Measurements from ENCODE around the gene HMOX2.

Gene HMOX2, protein sequence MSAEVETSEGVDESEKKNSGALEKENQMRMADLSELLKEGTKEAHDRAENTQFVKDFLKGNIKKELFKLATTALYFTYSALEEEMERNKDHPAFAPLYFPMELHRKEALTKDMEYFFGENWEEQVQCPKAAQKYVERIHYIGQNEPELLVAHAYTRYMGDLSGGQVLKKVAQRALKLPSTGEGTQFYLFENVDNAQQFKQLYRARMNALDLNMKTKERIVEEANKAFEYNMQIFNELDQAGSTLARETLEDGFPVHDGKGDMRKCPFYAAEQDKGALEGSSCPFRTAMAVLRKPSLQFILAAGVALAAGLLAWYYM

DNA sequence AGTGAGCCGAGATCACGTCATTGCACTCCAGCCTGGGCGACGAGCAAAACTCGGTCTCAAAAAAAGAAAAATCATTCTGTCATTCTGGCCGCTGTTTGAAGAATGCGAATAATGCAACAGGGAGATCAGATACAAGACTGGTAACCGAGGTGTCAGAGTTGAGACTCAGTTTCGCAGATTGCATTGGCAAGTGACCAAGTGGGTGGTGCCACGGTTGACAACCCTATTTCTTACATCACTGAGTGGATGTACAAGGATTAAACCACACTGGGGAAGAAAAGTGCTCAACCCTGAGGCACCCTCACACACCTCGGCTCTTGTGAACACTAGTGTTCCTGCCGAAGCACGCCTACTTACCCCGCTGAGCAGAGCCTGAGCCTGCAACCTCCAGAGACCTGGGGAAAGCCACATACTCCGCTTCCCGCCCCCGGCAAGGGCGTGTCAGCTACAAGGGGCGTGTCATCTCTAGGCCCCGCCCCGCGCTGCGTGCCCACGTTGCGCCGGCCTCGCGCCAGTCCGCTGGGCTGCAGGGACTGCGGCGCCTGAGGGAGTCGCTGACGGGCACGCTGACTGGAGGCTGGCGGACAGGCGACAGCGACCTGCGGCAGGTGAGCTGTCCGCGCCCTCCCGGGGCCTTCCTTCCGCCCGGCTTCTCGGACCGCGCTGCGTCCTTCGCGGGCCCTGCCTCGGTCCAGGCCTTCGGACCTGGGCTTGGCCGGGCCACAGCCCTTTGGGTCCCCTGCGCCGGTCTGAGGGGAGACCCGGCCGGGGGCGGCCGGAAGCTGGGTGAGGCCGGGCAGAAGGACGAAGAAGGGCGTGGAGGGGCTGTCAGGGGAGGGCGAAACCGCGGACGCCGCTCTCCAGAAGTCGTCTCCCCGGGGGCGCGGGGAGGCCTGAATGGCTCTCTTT lies at the start of gene HMOX2:
Gene HMOX2, plus strand, starts transcription at position 519 of the 909 bp plus-strand sequence. CDS start 29,127 bp downstream, outside the sequence.
- Histone ChIP-seq H3K9me3 (ENCODE audit: control insufficient read depth, insufficient read depth, low read length) (no peaks in the 10 kb centered on the region), H3K36me3 (ENCODE audit: control insufficient read depth, insufficient read depth, low read length) (no peaks in the 10 kb centered on the region), H3K4me1 (ENCODE audit: control insufficient read depth, insufficient read depth, low read length) (peaks cover 7% of the 10 kb centered on the region), H3K9ac (ENCODE audit: low read depth, low read length) (peak within 1 kb of the TSS; percentile 47), H3K27me3 (ENCODE audit: control insufficient read depth, insufficient read depth, low read length) (no peaks in the 10 kb centered on the region), H3K4me3 (ENCODE audit: low read depth, low read length) (peak within 1 kb of the TSS; percentile 77)

DNA sequence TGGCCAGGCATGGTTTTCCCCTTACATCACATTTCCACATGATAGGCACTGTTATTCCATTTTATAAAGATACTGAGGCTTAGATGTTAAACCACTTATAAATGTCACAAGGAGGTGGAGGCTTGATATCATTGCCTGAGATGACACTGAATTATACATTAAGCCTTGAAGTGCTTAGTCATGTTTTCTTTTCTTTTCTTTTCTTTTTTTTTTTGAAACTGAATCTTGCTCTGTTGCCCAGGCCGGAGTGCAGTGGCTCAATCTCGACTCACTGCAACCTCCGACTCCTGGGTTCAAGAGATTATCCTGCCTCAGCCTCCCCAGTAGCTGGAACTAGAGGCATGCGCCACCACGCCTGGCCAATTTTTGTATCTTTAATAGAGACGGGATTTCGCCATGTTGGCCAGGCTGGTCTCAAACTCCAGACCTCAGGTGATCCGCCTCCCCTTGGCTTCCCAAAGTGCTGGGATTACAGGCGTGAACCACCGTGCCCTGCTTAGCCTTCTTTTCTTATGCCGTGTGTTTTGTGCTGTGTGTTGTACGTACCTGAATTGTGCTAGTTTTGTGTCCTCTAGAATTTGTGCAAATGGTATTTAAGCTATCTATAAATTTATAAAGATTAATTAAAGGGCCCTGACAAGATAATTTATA lies 49.4 kb upstream of the HMOX2 start:
- H3K36me3 ChIP-seq (ENCODE audit: control insufficient read depth, insufficient read depth, low read length): peaks cover 2% of the 10 kb centered on the region
- no peaks in the 10 kb centered on the region for H3K9me3 ChIP-seq (ENCODE audit: control insufficient read depth, insufficient read depth, low read length)
- peak overlapping the region; percentile 92 for H3K9ac ChIP-seq (ENCODE audit: low read depth, low read length)
- peak overlapping the region; percentile 97 for H3K4me3 ChIP-seq (ENCODE audit: low read depth, low read length)
- H3K4me1 ChIP-seq (ENCODE audit: control insufficient read depth, insufficient read depth, low read length): peaks cover 7% of the 10 kb centered on the region
- no peaks in the 10 kb centered on the region for H3K27me3 ChIP-seq (ENCODE audit: control insufficient read depth, insufficient read depth, low read length)

DNA sequence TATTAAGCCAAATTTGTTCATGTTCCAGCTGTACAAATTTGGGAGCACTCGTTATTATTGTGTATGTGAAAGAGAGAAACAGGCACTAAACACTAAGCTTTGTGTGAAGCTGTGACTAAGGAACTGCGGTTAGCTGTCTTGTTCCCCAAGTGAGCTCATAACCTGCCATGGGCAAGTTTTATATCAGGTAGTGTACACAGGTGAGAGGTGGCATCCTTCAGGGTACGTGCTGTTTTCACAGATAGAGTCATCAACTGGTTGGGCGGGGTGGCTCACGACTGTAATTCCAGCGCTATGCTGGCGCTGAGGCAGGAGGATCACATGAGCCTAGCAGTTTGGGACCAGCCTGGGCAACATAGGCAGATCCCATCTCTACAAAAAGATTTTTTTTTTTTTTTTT lies 47.7 kb upstream of the HMOX2 start:
- Histone ChIP-seq H3K27me3 (ENCODE audit: control insufficient read depth, insufficient read depth, low read length) (no peaks in the 10 kb centered on the region), H3K9me3 (ENCODE audit: control insufficient read depth, insufficient read depth, low read length) (no peaks in the 10 kb centered on the region), H3K9ac (ENCODE audit: low read depth, low read length) (no peak overlapping the region), H3K4me1 (ENCODE audit: control insufficient read depth, insufficient read depth, low read length) (peaks cover 7% of the 10 kb centered on the region), H3K4me3 (ENCODE audit: low read depth, low read length) (no peak overlapping the region), H3K36me3 (ENCODE audit: control insufficient read depth, insufficient read depth, low read length) (peaks cover 2% of the 10 kb centered on the region)

DNA sequence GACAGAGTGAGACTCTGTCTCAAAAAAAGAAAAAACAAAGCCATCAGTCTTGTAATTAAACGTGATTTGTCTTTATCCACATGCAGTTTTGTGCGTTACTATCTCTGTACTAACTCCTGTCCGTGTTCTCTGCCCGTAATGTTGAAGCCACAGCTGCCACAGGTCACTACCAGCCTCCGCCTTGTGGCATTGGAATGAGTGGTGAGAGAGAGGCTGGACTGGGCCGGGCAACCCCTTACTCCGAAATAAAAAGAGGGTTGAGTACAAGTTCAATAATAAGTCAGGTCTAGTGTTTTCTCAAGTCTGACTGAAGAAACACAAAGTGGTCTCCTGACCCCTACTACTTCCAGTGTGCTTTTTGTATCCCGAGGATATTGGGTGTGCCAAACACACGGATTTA lies 45.2 kb upstream of the HMOX2 start:
- H3K9me3 ChIP-seq (ENCODE audit: control insufficient read depth, insufficient read depth, low read length): no peaks in the 10 kb centered on the region
- peaks cover 11% of the 10 kb centered on the region for H3K36me3 ChIP-seq (ENCODE audit: control insufficient read depth, insufficient read depth, low read length)
- no peak overlapping the region for H3K4me3 ChIP-seq (ENCODE audit: low read depth, low read length)
- H3K9ac ChIP-seq (ENCODE audit: low read depth, low read length): no peak overlapping the region
- no peaks in the 10 kb centered on the region for H3K27me3 ChIP-seq (ENCODE audit: control insufficient read depth, insufficient read depth, low read length)
- H3K4me1 ChIP-seq (ENCODE audit: control insufficient read depth, insufficient read depth, low read length): peaks cover 4% of the 10 kb centered on the region

GRCh38 chr16:4433228-4433627 lies 43.0 kb upstream of the HMOX2 start:
- no peak overlapping the region for H3K4me3 ChIP-seq (ENCODE audit: low read depth, low read length)
- peaks cover 14% of the 10 kb centered on the region for H3K36me3 ChIP-seq (ENCODE audit: control insufficient read depth, insufficient read depth, low read length)
- no peaks in the 10 kb centered on the region for H3K9me3 ChIP-seq (ENCODE audit: control insufficient read depth, insufficient read depth, low read length)
- H3K4me1 ChIP-seq (ENCODE audit: control insufficient read depth, insufficient read depth, low read length): no peaks in the 10 kb centered on the region
- no peak overlapping the region for H3K9ac ChIP-seq (ENCODE audit: low read depth, low read length)
- H3K27me3 ChIP-seq (ENCODE audit: control insufficient read depth, insufficient read depth, low read length): no peaks in the 10 kb centered on the region

GRCh38 chr16:4433914-4434787 lies 42.0 kb upstream of the HMOX2 start:
- no peaks in the 10 kb centered on the region for H3K27me3 ChIP-seq (ENCODE audit: control insufficient read depth, insufficient read depth, low read length)
- H3K4me3 ChIP-seq (ENCODE audit: low read depth, low read length): no peak overlapping the region
- H3K36me3 ChIP-seq (ENCODE audit: control insufficient read depth, insufficient read depth, low read length): peaks cover 14% of the 10 kb centered on the region
- no peaks in the 10 kb centered on the region for H3K9me3 ChIP-seq (ENCODE audit: control insufficient read depth, insufficient read depth, low read length)
- no peak overlapping the region for H3K9ac ChIP-seq (ENCODE audit: low read depth, low read length)
- no peaks in the 10 kb centered on the region for H3K4me1 ChIP-seq (ENCODE audit: control insufficient read depth, insufficient read depth, low read length)

DNA sequence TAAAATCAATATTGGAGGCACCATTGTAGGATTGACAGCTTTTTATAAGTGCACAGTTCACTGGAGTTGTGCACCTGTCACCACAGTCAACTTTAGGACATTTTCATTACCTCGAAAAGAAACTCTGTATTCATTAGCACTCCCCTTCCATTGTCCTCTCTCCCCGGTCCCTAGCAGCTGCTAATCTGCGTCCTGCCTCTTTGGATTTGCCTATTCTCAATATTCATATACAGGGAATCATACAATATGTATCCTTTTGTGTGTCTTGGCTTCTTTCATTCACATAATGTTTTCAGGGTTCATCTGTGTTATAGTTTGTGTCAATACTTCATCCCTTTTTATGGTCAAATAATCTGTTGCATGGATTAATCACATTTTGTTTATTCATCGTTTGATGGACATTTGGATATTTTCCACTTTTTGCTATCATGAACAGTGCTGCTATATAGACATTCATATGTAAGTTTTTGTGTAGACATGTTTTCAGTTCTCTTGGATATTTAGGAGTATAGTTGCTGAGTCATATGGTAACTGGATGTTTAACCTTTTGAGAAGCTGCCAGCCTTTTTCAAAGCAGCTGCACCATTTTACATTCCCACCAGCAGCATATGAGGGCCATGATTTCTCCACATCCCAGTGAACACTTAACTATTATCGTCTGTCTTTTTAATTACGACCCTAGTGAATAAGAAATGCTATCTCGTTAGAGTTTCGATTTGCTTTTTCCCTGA lies 40.7 kb upstream of the HMOX2 start:
- Histone ChIP-seq H3K4me3 (ENCODE audit: low read depth, low read length) (no peak overlapping the region), H3K36me3 (ENCODE audit: control insufficient read depth, insufficient read depth, low read length) (peaks cover 22% of the 10 kb centered on the region), H3K9me3 (ENCODE audit: control insufficient read depth, insufficient read depth, low read length) (no peaks in the 10 kb centered on the region), H3K4me1 (ENCODE audit: control insufficient read depth, insufficient read depth, low read length) (no peaks in the 10 kb centered on the region), H3K9ac (ENCODE audit: low read depth, low read length) (no peak overlapping the region), H3K27me3 (ENCODE audit: control insufficient read depth, insufficient read depth, low read length) (no peaks in the 10 kb centered on the region)

GRCh38 chr16:4437366-4437765 lies 38.8 kb upstream of the HMOX2 start:
- no peak overlapping the region for H3K4me3 ChIP-seq (ENCODE audit: low read depth, low read length)
- H3K4me1 ChIP-seq (ENCODE audit: control insufficient read depth, insufficient read depth, low read length): no peaks in the 10 kb centered on the region
- no peak overlapping the region for H3K9ac ChIP-seq (ENCODE audit: low read depth, low read length)
- peaks cover 39% of the 10 kb centered on the region for H3K36me3 ChIP-seq (ENCODE audit: control insufficient read depth, insufficient read depth, low read length)
- no peaks in the 10 kb centered on the region for H3K27me3 ChIP-seq (ENCODE audit: control insufficient read depth, insufficient read depth, low read length)
- no peaks in the 10 kb centered on the region for H3K9me3 ChIP-seq (ENCODE audit: control insufficient read depth, insufficient read depth, low read length)

DNA sequence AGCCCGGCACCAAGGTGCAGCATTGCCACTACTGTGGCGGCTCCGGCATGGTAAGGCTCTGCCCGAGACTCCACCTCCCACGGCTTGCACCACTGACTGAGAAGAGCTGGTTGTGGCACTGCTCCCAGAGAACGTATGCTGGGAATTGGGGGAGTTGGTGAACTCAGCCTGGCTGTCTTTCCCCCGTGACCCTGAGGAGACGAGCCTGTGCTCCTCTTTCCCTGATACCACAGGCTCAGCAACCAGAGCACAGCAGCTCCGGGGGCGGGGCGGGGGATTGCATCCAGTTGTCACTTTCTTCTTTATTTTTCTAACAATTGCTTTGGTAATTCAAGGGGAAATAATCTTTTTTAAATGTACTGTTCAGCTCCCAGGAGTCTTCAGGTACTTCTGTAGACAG lies 33.8 kb upstream of the HMOX2 start:
- no peaks in the 10 kb centered on the region for H3K9me3 ChIP-seq (ENCODE audit: control insufficient read depth, insufficient read depth, low read length)
- H3K4me3 ChIP-seq (ENCODE audit: low read depth, low read length): no peak overlapping the region
- H3K4me1 ChIP-seq (ENCODE audit: control insufficient read depth, insufficient read depth, low read length): no peaks in the 10 kb centered on the region
- no peak overlapping the region for H3K9ac ChIP-seq (ENCODE audit: low read depth, low read length)
- H3K36me3 ChIP-seq (ENCODE audit: control insufficient read depth, insufficient read depth, low read length): peaks cover 57% of the 10 kb centered on the region
- no peaks in the 10 kb centered on the region for H3K27me3 ChIP-seq (ENCODE audit: control insufficient read depth, insufficient read depth, low read length)

GRCh38 chr16:4443271-4443670 lies 32.9 kb upstream of the HMOX2 start:
- H3K27me3 ChIP-seq (ENCODE audit: control insufficient read depth, insufficient read depth, low read length): no peaks in the 10 kb centered on the region
- no peaks in the 10 kb centered on the region for H3K9me3 ChIP-seq (ENCODE audit: control insufficient read depth, insufficient read depth, low read length)
- H3K36me3 ChIP-seq (ENCODE audit: control insufficient read depth, insufficient read depth, low read length): peaks cover 60% of the 10 kb centered on the region
- no peak overlapping the region for H3K9ac ChIP-seq (ENCODE audit: low read depth, low read length)
- H3K4me3 ChIP-seq (ENCODE audit: low read depth, low read length): no peak overlapping the region
- H3K4me1 ChIP-seq (ENCODE audit: control insufficient read depth, insufficient read depth, low read length): no peaks in the 10 kb centered on the region

Data from iPS-15b (cell line).